Measurements from ENCODE around the gene ARMCX5. TPM values are rescaled to one million over a fixed set of nuclear protein-coding genes. Genes with fewer than 3 reads are reported as not detected.

Gene ARMCX5
- total and polyA plus RNA-seq, 2 experiments from 2014 or later: 10.0 to 23.9 TPM

- H3K27ac ChIP-seq: no peak overlapping the region
- peak; percentile 12 for TF ChIP-seq CTCF (IDR thresholded peaks at IDR 0.05; ENCODE audit: low read depth, low read length)
- H3K36me3 ChIP-seq: no peaks in the 10 kb centered on the region
- DNase-seq (ENCODE audit: low read depth in 1 of 2, low spot score in 1 of 2): peak; percentile 2 to 36
- H3K27me3 ChIP-seq: no peaks in the 10 kb centered on the region
- H3K4me3 ChIP-seq: peak overlapping the region; percentile 68
- H3K9me3 ChIP-seq (ENCODE audit: low read depth): no peaks in the 10 kb centered on the region
- no peaks in the 10 kb centered on the region for H3K4me1 ChIP-seq (ENCODE audit: low read depth)
Measured at GRCh38 chrX:102599951-102600579, 750 bp downstream of the ARMCX5 start.

- DNase-seq (ENCODE audit: low read depth in 1 of 2, low spot score in 1 of 2): no peak
- H3K4me1 ChIP-seq (ENCODE audit: low read depth): no peaks in the 10 kb centered on the region
- no peak for TF ChIP-seq CTCF (IDR thresholded peaks at IDR 0.05; ENCODE audit: low read depth, low read length)
- H3K9me3 ChIP-seq (ENCODE audit: low read depth): no peaks in the 10 kb centered on the region
- H3K27ac ChIP-seq: no peak overlapping the region
- H3K4me3 ChIP-seq: no peak overlapping the region
- H3K36me3 ChIP-seq: no peaks in the 10 kb centered on the region
- no peaks in the 10 kb centered on the region for H3K27me3 ChIP-seq
Measured at GRCh38 chrX:102604327-102604726, 5.0 kb downstream of the ARMCX5 start.

- no peaks in the 10 kb centered on the region for H3K9me3 ChIP-seq (ENCODE audit: low read depth)
- no peaks in the 10 kb centered on the region for H3K27me3 ChIP-seq
- no peak overlapping the region for H3K4me3 ChIP-seq
- no peak for TF ChIP-seq CTCF (IDR thresholded peaks at IDR 0.05; ENCODE audit: low read depth, low read length)
- no peak overlapping the region for H3K27ac ChIP-seq
- DNase-seq (ENCODE audit: low read depth in 1 of 2, low spot score in 1 of 2): no peak
- no peaks in the 10 kb centered on the region for H3K36me3 ChIP-seq
- H3K4me1 ChIP-seq (ENCODE audit: low read depth): no peaks in the 10 kb centered on the region
Measured at GRCh38 chrX:102606115-102606514, 6.8 kb downstream of the ARMCX5 start.

GRCh38 chrX:102610905-102611304, 11.6 kb downstream of the ARMCX5 start:
- no peaks in the 10 kb centered on the region for H3K36me3 ChIP-seq
- H3K27me3 ChIP-seq: no peaks in the 10 kb centered on the region
- H3K4me1 ChIP-seq (ENCODE audit: low read depth): no peaks in the 10 kb centered on the region
- no peak for DNase-seq (ENCODE audit: low read depth in 1 of 2, low spot score in 1 of 2)
- no peak overlapping the region for H3K27ac ChIP-seq
- no peak overlapping the region for H3K4me3 ChIP-seq
- TF ChIP-seq CTCF (IDR thresholded peaks at IDR 0.05; ENCODE audit: low read depth, low read length): no peak
- H3K9me3 ChIP-seq (ENCODE audit: low read depth): no peaks in the 10 kb centered on the region

- Histone ChIP-seq H3K9me3 (ENCODE audit: low read depth) (no peaks in the 10 kb centered on the region), H3K4me3 (no peak overlapping the region), H3K36me3 (no peaks in the 10 kb centered on the region), H3K27me3 (no peaks in the 10 kb centered on the region), H3K4me1 (ENCODE audit: low read depth) (no peaks in the 10 kb centered on the region), H3K27ac (no peak overlapping the region)
- peak in 1 of 2 donors; percentile 2 for DNase-seq (ENCODE audit: low read depth in 1 of 2, low spot score in 1 of 2)
- no peak for TF ChIP-seq CTCF (IDR thresholded peaks at IDR 0.05; ENCODE audit: low read depth, low read length)
Measured at GRCh38 chrX:102624105-102624504, 24.8 kb downstream of the ARMCX5 start.

Measured in cardiac muscle cell (in vitro differentiated cells and primary cell).